GM12801 (cell line): Measurements from ENCODE around the gene EFHC1.

Source experiments
- CTCF ChIP-seq: IDR thresholded peaks from one replicate; pipeline ENCODE4 v1.5.1; 2011; ENCODE audit warnings: control low read depth; ENCODE audit not compliant: insufficient read length; ENCODE audit errors: extremely low read depth

EFHC1 gene

GRCh38 chr6:52511572-52512151, 91.5 kb downstream of the EFHC1 start:
- TF ChIP-seq CTCF = no peak

DNA sequence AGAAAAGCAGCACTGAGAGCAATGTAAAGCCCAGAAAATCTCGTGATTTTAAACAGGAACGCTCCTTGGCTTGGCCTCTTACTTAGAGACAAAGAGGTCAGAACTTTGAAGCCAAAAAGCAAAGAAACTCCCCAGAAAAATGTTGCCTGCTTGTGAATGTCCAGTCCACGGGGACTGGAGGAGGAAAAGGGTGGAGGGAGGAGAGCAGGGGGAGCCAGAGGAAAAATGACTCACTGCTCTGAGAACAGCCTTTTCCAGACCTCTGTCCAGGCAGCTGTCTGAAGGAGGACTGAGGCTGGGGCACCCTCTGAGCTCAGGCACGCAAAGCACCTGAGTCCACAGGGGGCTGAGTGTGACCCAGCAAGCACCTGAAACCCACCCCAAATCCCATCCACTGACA, 92.1 kb downstream of the EFHC1 start:
- no peak for TF ChIP-seq CTCF

DNA sequence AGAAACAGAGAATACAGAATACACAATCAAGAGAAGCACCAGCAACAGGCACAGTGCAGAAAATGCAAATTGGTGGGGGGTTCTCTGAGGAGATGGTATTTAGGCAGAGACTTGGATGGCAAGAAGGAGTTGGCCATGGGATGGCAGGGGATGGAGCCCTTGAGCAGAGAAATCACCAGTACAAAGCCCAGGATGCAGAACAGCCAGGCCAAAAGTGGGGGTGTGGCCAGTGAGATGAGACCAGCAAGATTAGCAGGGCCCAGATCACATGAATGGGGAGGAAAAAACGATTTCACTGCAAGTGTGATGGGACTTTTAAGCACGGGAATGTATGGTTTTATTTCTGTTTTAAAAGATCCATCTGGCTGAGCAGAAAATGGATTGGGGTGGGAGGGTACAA, 93.3 kb downstream of the EFHC1 start:
- no peak for TF ChIP-seq CTCF

DNA sequence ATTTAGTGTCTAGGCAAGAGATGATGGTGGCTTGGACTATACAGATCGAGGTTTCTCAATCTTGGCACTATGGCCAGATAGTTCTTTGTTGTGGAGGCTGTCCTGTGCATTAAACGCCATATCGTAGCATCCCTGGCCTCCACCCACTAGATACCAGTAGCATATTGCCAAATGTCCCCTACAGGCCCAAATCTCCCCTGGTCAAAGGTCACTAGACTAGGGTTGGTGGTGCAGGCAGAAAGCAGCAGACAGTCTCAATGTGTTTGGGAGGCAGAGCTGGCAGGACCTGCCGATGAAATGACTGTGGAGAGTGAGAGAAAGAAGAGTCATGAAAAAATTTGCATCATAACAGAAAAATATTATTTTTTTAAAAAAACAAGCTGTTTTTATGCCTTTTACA, 93.8 kb downstream of the EFHC1 start:
- no peak for TF ChIP-seq CTCF

DNA sequence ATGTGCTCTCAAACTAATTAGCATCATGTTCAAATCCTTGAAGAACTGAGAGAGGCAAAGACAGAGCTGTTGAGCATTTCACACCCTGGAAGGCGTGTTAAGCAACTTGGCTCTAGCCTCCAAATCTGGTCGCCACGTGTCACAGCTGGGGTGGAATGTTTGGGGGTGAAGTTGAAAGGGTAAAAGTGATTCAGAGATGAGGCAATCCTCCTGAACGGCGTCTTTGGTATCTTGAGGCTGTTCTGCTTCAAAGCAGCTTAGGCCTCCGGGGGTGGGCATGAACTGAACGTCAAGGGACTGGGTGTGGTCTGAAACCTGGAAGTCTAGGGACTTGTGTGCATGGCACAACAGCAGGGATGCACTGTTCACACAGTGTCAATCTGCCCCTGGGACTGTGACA, 94.4 kb downstream of the EFHC1 start:
- TF ChIP-seq CTCF = no peak

DNA sequence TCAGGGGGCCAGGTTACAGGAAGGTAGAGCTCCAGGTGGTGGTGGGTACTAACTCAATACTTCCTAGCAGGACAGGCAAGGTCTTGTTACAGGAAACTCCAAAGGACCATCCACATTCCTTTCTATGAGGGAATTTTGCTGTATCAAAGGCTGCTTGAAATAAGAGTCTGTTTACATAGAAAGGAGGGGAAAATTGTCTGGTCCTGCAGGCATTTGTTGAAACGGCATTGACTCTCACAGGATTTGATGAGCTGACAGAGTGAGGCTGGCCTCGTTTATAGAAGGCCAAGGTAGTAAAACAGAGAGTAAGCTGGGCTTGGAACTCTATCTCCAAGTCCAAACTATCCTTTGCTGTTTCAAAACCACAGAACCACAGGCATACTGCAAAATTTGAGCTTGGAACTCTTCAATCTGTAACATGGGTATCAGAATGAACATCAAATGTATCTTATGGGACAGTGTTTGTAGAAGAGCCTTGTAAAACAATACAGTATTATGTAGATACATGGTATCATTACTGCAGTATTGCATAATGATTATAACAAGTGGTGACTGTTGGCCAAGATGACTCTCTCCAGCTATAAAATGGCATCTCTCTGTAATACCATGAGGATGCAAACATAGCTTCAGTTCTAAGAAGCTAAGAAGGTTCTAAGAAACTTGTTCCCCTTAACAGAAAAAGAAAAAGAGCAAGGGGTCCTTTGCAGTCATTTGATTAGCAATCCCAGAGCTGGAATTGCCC, 95.2 kb downstream of the EFHC1 start:
- TF ChIP-seq CTCF = no peak

- TF ChIP-seq CTCF = no peak
Measured at GRCh38 chr6:52516269-52516668, 96.1 kb downstream of the EFHC1 start.
